Tibial nerve (tissue), 4 donors: ENCODE results near the gene GAREM1. TPM values are rescaled to one million over a fixed set of nuclear protein-coding genes. Genes with fewer than 3 reads are reported as not detected.

Experiments
- DNase-seq, 2 donors: peaks; one replicate each; pipeline ENCODE4 v3.0.0-alpha.2; 2019; ENCODE audit warnings: low spot score in 2 of 2
- H3K27ac ChIP-seq, 4 donors: fragments of 200-600 bp; sonication (generic) in 3 of 4; one replicate each; pipeline ENCODE4 v1.5.1; 2017 to 2019; ENCODE audit warnings: mild to moderate bottlenecking in 1 of 4
- H3K27me3 ChIP-seq, 2 donors: fragments of 200-600 bp; sonication (generic) in 1 of 2; one replicate each; pipeline versions ENCODE4 v1.5.1 to v1.6.0; 2017 to 2019
- H3K36me3 ChIP-seq, 3 donors: fragments of 200-600 bp; sonication (generic); one replicate each; pipeline ENCODE4 v1.5.1; 2018 to 2019
- H3K4me1 ChIP-seq, 4 donors: fragments of 200-600 bp; sonication (generic) in 3 of 4; one replicate each; pipeline ENCODE4 v1.5.1; 2017 to 2019
- H3K4me3 ChIP-seq, 4 donors: fragments of 200-600 bp; sonication (generic) in 3 of 4; one replicate each; pipeline ENCODE4 v1.5.1; 2017 to 2019; ENCODE audit warnings: mild to moderate bottlenecking in 1 of 4, moderate library complexity in 1 of 4
- H3K9me3 ChIP-seq, 4 donors: fragments of 200-600 bp; sonication (generic) in 3 of 4; one replicate each; pipeline ENCODE4 v1.5.1; 2017 to 2019
- EP300 ChIP-seq, 2 donors: sonication (generic); formaldehyde crosslinking; IDR thresholded peaks; one replicate each; pipeline ENCODE4 v1.6.1; 2017; ENCODE audit warnings: antibody characterized with exemption in 2 of 2, mild to moderate bottlenecking in 1 of 2
- POLR2A ChIP-seq, 2 donors: fragments of 450-650 bp; IDR thresholded peaks; one replicate each; pipeline ENCODE4 v1.6.1; 2017; ENCODE audit warnings: antibody characterized with exemption in 2 of 2, mild to moderate bottlenecking in 2 of 2, moderate library complexity in 2 of 2
- WGBS, 2 donors: methylation state at CpG; one replicate each; pipeline ENCODE4 v1.1.5; 2018; 5-methylcytosine and 5-hydroxymethylcytosine counted together
- total RNA-seq, 4 donors: library from RNA; depleted of rRNA; stranded (reverse); fragments of >200 nt; gene quantifications; one replicate each; pipeline ENCODE4 v1.1.0, GENCODE V29; 2016
- TF ChIP-seq, protein P1 (sequence below), 5 experiments: fragments of 200-600 bp in 3 of 5; fragments of 450-650 bp in 2 of 5; sonication (generic) in 3 of 5; IDR thresholded peaks; one replicate each; pipeline ENCODE4 v1.5.1; 2016 to 2019; ENCODE audit warnings: antibody characterized with exemption in 5 of 5, mild to moderate bottlenecking in 3 of 5, moderate library complexity in 2 of 5

Gene GAREM1
- total RNA-seq, 4 donors from 2014 or later: 25.1 to 33.0 (median 30.7) TPM

DNA sequence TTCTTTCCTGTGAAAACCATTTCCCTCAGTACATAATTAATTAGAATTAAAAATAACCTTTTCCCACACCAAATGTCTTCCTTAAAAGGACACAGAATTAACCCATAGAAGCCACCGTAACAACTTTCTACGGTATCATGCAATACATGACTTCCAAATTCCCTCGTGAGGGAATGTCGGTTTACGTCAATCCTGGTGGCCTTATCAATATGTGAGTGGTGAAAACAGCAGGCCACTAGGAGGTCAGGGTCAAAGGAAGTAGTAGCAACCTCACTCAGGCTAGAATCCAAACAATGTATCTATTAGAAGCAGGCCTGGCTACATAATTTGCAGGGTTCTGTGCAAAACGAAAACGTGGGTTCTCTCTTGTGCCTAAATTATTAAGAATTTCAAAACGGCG, 112.2 kb downstream of the GAREM1 start:
- Histone ChIP-seq H3K36me3 (no peaks in the 10 kb centered on the region), H3K9me3 (no peaks in the 10 kb centered on the region), H3K27ac (no peak overlapping the region), H3K27me3 (no peaks in the 10 kb centered on the region), H3K4me3 (no peak overlapping the region), H3K4me1 (peaks cover 0 to 20% (median 2%) of the 10 kb centered on the region in 4 donors)
- TF ChIP-seq, protein P1, sequence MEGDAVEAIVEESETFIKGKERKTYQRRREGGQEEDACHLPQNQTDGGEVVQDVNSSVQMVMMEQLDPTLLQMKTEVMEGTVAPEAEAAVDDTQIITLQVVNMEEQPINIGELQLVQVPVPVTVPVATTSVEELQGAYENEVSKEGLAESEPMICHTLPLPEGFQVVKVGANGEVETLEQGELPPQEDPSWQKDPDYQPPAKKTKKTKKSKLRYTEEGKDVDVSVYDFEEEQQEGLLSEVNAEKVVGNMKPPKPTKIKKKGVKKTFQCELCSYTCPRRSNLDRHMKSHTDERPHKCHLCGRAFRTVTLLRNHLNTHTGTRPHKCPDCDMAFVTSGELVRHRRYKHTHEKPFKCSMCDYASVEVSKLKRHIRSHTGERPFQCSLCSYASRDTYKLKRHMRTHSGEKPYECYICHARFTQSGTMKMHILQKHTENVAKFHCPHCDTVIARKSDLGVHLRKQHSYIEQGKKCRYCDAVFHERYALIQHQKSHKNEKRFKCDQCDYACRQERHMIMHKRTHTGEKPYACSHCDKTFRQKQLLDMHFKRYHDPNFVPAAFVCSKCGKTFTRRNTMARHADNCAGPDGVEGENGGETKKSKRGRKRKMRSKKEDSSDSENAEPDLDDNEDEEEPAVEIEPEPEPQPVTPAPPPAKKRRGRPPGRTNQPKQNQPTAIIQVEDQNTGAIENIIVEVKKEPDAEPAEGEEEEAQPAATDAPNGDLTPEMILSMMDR (IDR thresholded peaks at IDR 0.05): no peak
- TF ChIP-seq POLR2A (IDR thresholded peaks at IDR 0.05): no peak
- no peak for TF ChIP-seq EP300 (IDR thresholded peaks at IDR 0.05)
- no peak for DNase-seq
- WGBS, 2 donors: 76 to 77% methylated on average over 9 of the region's 9 CpGs

DNA sequence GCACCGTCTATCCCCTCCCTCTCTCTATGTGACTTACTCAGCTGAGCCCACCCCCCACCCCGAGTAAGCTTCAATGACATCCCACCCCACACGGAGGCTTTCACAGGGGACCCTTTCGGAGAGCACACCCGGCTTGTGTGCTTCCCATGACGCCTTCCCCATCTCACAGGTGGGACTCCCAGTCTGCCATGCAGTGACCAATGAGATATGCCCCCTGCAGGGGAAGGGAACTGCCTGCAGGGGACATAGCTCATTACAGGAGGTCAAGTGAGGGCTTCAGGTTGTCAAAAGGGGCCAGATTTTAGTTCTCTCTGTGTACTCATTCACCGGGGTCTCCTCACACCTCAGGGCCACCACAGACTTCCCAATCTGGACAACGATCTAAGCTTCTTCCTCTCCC, 112.6 kb downstream of the GAREM1 start:
- WGBS, 2 donors: 82 to 88% methylated on average over 8 of the region's 8 CpGs

DNA sequence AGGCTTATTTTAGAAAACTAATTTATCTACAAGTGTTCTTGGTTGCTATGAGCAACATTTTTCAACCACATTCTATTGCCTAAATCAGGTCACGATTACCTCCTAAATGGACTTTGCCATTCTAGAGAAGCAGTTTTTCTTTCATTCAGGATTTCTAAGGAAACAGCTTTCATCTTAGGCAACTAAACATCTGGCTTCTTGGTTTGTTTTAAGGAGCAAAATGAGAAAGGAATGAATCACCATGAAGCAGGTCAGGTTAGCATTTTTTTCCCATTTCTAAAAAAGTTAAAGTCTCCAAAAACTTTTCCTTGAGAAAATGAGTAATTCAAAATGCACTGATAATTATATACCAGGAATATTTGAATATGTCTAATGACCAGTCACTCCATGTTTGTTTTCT, 114.8 kb downstream of the GAREM1 start:
- 47 to 72% methylated on average over 1 of the region's 1 CpG for WGBS, 2 donors
- peak overlapping the region in 1 of 4 donors; percentile 22 for H3K27ac ChIP-seq
- DNase-seq: no peak

More for the DNA sequence above, 112.6 kb downstream of the GAREM1 start:
- Histone ChIP-seq H3K27me3 (no peaks in the 10 kb centered on the region), H3K4me1 (peaks cover 0 to 20% (median 2%) of the 10 kb centered on the region in 4 donors), H3K4me3 (no peak overlapping the region), H3K36me3 (no peaks in the 10 kb centered on the region), H3K27ac (no peak overlapping the region), H3K9me3 (no peaks in the 10 kb centered on the region)
- TF ChIP-seq, protein P1 (IDR thresholded peaks at IDR 0.05): no peak
- TF ChIP-seq POLR2A (IDR thresholded peaks at IDR 0.05) (no peak), EP300 (IDR thresholded peaks at IDR 0.05) (no peak)
- no peak for DNase-seq

DNA sequence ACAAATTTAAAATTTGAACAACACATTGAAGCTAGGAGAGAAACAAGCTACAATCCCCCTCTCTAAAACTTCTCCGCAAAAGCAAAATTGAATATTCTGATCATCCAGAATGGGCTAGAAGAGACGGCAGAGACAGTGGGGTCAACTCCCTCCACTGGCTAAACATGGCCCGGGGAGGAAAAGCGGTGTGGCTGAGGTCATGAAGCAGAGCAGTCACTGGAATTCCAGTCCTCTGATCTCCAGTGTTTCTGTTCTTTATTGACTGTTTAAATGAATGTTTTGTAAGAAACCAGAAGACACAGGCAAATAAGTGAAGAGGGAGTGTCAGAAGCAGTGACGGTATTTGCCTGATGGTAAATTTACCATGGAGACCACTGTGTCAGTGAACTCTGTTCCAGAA, 116.2 kb downstream of the GAREM1 start:
- 64 to 71% methylated on average over 5 of the region's 5 CpGs for WGBS, 2 donors
- no peak for DNase-seq
- Histone ChIP-seq H3K27ac (no peak overlapping the region), H3K9me3 (no peaks in the 10 kb centered on the region), H3K27me3 (no peaks in the 10 kb centered on the region), H3K4me3 (no peak overlapping the region), H3K4me1 (peaks cover 0 to 21% (median 7%) of the 10 kb centered on the region in 4 donors), H3K36me3 (no peaks in the 10 kb centered on the region)
- TF ChIP-seq POLR2A (IDR thresholded peaks at IDR 0.05) (no peak), EP300 (IDR thresholded peaks at IDR 0.05) (no peak)
- TF ChIP-seq, protein P1 (IDR thresholded peaks at IDR 0.05): no peak

More for the DNA sequence above, 114.8 kb downstream of the GAREM1 start:
- no peaks in the 10 kb centered on the region for H3K36me3 ChIP-seq
- H3K9me3 ChIP-seq: no peaks in the 10 kb centered on the region
- peaks cover 0 to 13% (median 5%) of the 10 kb centered on the region in 4 donors for H3K4me1 ChIP-seq
- no peaks in the 10 kb centered on the region for H3K27me3 ChIP-seq
- H3K4me3 ChIP-seq: no peak overlapping the region
- TF ChIP-seq, protein P1 (IDR thresholded peaks at IDR 0.05): no peak
- no peak for TF ChIP-seq POLR2A (IDR thresholded peaks at IDR 0.05)
- TF ChIP-seq EP300 (IDR thresholded peaks at IDR 0.05): no peak

DNA sequence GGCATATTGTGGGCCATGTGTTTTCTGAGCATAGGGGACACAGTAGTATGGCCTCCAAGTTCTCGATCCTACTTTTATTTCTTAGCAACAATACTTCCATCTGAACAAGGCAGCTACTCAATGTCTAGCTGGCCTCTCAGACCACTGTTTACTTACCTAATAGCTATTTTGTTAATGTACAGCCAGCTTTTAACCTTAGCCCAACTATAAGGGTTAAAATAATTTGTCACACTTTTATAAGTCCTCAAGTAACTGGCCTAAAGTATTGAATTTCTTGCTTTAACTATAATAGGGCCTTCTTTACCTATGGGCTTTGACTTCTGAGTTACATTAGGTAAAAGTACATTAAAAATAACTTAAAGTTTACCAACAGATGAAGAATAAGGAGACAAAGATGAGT, 117.4 kb downstream of the GAREM1 start:
- Histone ChIP-seq H3K27me3 (no peaks in the 10 kb centered on the region), H3K4me1 (peaks cover 0 to 34% (median 16%) of the 10 kb centered on the region in 4 donors), H3K36me3 (no peaks in the 10 kb centered on the region), H3K27ac (no peak overlapping the region), H3K4me3 (no peak overlapping the region), H3K9me3 (no peaks in the 10 kb centered on the region)
- DNase-seq: no peak
- TF ChIP-seq EP300 (IDR thresholded peaks at IDR 0.05) (no peak), POLR2A (IDR thresholded peaks at IDR 0.05) (no peak)
- TF ChIP-seq, protein P1 (IDR thresholded peaks at IDR 0.05): no peak
- 77 to 97% methylated on average over 1 of the region's 1 CpG for WGBS, 2 donors
